Islet precursor cell (in vitro differentiated cells): ENCODE data around the gene RCSD1.
"Not testable (repeated sequence)": the region's sequence is repeated elsewhere in the genome, so short reads cannot be mapped to it uniquely, and the experiment has no call there.

Experiments used
- DNase-seq: peaks from one replicate; pipeline ENCODE4 v3.0.0-alpha.2; 2018

Gene RCSD1

GRCh38 chr1:167717351-167717750 lies 87.3 kb downstream of the RCSD1 start:
- DNase-seq = no peak

- peak; percentile 67 for DNase-seq
Observed at GRCh38 chr1:167718914-167719691, 89.1 kb downstream of the RCSD1 start.

DNA sequence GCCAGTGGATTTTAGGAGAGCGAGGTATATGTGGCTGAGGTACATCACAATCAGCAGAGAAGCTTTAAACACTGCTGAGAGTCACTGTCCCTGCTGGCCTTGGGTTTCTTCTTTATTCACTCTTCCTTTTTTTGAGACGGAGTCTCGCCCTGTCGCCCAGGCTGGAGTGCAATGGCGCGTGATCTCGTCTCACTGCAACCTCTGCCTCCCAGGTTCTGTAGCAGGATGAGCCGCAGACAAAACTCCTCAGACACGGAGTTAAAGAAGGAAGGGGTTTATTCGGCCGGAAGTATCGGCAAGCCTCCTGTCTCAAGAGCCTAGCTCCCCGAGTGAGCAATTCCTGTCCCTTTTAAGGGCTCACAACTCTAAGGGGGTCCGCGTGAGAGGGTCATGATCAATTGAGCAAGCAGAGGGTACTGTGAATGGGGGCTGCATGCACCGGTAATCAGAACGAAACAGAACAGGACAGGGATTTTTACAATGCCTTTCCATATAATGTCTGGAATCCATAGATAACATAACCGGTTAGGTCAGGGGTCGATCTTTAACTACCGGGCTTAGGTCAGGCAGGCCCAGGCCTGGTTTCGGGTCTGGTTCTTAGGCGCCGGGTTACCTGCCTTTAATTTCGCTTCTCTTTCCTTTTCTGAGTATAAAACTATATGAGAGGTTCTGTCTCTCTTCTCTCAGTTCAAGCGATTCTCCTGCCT lies 89.8 kb downstream of the RCSD1 start:
- peak; percentile 69 for DNase-seq

DNA sequence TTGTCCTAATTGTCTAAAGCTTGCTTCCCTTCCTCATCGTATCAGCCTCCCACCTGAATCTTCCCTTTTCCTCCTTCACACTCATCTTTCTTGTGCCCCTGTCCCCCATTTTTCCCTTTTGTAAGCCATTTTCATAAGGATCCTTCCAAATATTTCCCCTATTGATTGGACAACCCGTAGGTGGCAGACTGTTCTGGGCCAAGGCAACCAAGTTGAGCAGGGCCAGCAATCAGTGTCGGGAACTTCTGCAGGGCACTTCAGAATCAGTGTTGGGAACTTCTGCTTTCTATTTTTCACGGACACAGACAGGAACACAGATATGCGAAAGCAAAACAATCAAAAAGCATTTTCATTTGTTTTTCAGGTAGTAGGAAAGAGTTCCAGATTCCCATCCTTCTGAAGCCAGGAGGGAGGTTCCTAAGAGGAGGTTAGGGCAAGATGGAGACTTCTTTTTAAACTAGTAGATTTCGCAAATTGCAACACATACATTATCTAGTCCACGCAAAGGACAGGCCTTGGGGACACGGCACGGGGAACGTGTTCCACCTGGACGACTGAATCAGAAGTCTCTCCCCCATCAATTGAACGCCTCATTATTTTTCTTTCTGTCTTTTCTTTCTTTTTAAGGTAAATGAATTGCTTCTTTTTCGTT lies 91.1 kb downstream of the RCSD1 start:
- DNase-seq = peak; percentile 63

DNA sequence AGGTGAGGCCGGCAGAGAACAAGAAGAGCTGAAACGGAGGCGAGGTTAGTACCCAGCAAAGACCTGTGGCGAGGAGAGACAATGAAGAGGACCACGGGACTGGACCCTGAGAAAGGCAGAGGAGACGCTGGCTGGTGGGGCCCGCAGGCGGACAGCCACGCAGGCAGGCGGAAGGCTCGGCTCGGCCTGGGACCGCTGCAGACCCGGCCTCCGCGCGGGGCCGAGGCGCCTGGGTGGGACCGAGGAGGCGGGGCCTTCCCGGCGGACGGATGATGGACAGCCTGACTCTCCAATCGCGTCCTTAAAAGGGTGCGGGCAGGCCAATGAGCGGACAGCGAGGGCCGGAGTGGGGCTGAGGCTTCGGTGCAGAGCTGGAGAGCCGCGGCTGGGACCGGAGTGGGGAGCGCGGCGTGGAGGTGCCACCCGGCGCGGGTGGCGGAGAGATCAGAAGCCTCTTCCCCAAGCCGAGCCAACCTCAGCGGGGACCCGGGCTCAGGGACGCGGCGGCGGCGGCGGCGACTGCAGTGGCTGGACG lies 91.7 kb downstream of the RCSD1 start, which contains the start of gene MPZL1:
TSS of gene MPZL1 (plus strand) at position 366 of the 535 bp plus-strand sequence. CDS start 170 bp downstream, outside the sequence.
- DNase-seq = peak; percentile 97

DNA sequence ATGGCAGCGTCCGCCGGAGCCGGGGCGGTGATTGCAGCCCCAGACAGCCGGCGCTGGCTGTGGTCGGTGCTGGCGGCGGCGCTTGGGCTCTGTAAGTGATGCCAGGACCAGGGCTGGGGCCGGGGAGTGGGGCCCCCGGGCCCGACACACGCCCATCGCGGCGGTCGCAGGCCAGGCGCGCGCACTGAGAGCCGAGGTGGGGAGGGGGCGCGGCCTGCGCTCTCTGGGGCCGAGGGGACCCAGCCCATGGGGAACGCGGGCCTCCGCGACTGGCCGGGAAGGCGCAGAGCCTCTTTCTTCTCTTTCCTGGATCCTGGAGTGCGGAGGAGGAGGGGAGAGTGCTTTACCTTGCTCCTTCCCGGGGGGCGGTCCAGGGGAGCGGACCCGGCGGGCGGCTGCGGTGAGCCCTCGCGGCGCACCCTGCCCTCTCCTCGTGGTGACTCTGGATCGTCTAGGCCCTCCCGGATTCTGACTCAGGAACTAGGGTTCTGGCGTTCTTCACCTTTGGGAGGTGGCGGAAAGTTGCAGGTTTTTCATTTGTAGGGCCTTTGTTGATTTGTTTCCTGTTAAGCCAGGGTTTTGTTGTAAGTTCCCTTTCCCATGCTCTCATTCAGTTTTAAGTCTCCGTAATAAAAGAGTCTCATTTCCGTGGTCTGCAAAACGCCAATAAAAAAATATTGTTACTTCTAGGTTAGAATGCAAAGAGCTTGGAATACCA lies 92.3 kb downstream of the RCSD1 start:
- DNase-seq = peak; percentile 77

GRCh38 chr1:167722870-167723251 lies 92.8 kb downstream of the RCSD1 start:
- DNase-seq = no peak

DNA sequence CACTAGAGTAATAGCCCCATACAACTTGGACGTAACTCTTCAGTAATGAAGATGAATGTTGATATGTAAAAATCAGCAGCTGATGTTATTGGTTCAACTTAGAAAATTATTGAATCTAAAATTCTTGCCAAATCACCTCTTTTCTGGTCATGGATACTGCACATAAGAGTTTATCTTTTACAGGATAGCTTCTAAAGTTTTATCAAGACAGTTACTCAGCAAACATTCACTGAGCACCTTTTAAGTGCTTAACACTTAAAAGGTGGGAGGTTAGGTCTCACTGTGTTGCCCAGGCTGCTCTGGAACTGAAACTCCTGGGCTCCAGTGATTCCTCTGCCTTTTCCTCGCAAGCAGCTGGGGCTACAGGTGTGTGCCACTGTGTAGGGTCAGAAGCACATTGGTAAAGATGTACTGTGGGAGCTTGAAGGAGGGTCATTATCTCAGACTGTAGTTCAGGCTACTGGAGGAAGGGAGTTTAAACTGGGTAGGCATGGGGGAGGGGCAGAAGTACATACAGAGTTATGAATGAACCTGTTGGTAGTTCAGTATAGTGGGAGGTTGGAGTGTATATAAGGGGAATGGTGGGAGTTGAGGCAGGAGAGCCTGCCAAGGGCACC lies 93.8 kb downstream of the RCSD1 start:
- DNase-seq = no peak

DNA sequence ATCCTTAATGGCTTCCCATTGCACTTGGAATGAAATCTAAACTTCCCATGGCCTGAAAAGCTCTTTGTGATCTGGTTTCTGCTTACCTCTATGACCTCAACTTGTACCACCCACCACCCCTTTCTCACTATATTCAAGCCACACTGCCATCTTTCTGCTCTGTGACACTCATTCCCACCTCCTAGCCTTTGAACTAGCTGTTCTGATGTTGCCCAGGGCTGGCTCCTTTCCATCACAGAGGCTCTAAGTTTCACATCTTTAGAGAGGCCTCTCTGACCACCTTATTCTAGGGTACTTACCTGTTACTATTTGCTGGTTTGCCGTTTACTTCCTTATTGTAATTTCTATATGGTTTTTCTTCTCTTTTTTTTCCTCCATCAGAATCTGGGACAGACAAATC lies 96.0 kb downstream of the RCSD1 start:
- no peak for DNase-seq

DNA sequence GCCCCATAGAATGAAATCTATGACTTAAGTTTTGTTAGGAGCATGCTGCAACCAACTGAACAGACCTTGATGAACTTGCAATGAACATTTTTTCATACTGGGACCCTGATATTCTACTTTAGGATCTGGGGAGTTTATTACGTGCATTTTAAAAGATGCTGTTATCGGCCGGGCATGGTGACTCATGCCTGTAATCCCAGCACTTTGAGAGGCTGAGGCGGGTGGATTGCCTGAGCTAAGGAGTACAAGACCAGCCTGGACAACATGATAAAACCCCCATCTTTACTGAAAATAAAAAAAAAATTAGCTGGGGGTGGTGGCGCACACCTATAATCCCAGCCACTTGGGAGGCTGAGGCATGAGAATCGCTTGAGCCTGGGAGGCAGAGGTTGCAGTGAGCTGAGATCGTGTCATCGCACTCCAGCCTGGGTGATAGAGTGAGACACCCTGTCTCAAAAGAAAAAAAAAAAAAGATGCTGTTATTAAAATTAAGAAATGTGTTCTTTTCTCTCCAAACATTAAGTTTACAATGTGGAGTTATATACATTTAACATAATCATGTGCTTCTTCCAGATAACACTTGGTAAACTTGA lies 98.9 kb downstream of the RCSD1 start:
- DNase-seq = no peak

- no peak for DNase-seq
Observed at GRCh38 chr1:167734227-167734626, 104.2 kb downstream of the RCSD1 start.

DNA sequence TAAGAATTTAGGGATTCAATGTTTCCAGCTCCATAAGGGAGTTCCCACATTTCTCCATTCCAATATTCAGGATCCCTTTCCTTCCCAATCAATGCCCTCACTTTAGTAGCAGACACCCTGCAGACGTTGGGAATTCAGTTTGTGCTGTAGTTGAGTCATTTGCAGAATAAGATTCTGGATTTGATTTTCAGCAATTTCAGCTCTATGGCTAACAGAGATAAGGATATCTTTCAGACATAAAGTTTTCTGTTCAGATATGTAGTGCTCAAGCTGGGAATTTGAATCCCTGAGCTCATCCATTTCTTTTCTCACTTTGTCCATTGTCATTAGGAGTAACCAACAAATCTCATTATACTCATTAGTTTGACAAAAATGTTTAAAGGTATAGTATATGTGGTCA lies 104.8 kb downstream of the RCSD1 start:
- no peak for DNase-seq

GRCh38 chr1:167737169-167737568 lies 107.1 kb downstream of the RCSD1 start:
- DNase-seq = no peak

DNA sequence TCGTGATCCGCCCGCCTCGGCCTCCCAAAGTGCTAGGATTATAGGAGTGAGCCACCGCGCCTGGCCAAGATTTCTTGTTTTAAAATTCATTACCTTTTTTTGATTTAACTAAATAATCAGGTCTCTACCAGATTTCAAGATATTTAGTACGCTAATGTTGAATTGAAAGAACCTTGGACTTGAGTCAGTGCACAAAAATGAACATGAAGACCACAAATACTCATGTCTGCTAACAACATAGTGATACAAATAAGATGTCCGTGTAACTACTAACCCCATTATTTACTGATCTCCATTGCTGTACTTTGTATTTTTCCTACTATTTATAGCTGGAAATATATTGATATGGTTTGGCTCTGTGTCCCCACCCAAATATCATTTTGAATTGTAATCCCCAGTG lies 108.1 kb downstream of the RCSD1 start:
- DNase-seq = no peak

DNA sequence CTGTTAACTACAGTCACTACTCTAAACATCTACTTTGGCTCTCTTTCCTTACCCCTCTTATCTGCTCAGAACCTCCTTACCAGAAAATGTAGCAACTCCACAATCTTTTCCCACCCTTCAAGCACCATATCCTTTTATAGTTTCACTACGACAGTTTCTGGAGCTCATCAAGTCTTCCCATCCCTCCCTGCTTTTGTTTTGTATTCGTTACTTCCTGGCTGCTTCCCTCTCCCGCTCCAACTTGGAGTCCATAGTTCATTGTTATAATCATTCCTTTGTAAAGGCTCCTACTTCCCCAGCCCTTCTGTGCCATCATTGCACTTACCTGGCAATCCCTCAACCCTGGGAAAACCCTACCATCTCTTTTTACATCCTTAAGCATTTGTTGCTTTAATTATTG lies 109.7 kb downstream of the RCSD1 start:
- no peak for DNase-seq

- DNase-seq = peak; percentile 84
Observed at GRCh38 chr1:167741103-167741502, 111.1 kb downstream of the RCSD1 start.

DNA sequence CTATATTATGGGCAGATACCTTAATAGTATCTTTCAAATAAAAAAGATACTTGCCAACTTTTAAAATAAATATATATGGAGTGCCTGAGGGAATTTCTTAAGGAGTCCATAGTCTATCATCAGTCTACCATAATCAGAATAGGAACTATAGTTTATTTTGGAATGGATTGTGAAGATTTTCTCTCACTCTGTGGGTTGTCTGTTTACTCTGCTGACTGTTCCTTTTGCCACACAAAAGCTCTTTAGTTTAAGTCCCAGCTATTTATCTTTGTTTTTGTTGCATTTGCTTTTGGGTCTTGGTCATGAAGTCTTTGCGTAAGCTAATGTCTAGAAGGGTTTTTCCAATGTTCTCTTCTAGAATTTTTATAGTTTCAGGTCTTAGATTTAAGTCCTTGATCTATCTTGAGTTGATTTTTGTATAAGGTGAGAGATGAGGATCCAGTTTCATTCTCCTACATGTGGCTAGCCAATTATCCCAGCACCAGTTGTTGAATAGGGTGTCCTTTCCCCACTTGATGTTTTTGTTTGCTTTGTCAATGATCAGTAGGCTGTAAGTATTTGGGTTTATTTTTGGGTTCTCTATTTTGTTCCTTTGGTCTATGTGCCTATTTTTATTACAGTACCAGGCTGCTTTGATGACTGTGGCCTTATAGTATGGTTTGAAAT lies 112.5 kb downstream of the RCSD1 start:
- not testable (repeated sequence) for DNase-seq

DNA sequence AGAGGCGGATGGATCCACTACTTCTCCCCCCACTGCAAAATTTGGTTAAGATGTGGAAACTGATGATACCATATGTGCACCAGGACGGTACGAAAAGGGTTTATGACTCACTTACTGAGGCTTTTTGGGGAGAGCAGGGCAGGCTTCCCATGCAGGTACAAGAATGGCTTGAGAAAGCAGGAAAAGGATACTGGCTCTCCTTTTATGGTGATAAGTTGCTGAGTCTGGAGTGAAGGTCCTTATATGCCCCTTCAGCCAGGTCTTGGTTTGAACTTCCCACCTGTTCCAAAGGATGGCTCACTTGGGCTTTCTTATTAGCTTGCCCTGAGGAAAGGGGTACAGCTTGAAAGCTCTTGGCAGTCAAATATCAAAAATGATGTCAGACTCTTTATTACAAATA lies 114.9 kb downstream of the RCSD1 start:
- no peak for DNase-seq

DNA sequence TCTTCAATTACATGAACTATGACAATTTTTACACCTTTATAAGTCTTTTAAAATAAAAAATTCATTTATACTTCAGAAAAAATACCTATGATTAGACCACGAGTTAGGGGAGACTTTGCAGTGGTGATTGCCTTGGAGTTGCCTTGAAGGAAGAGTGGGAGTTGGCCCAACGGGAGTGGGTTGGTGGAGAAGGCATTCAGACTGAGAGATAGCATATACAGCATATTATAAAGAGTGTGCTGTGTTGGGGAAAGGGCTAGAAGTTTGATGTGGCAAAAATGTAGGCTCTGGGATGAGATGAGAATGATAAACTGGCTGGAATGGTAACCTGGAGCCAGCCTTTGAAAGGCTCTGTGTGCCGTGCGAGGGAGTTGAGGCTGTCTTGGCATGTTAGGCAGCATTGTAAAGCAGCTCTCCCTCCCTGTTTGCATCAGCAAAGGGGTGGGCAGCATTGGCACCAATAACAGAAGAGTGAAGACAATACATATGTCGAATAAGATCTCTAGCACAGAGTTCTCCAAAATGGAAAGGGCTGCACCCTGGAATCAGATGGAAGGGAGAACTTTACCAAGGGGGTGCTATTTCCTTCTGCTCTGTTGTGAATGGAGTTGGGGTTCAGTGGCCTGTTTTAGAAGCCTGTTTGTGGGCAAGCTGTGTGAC lies 116.1 kb downstream of the RCSD1 start:
- DNase-seq = no peak

DNA sequence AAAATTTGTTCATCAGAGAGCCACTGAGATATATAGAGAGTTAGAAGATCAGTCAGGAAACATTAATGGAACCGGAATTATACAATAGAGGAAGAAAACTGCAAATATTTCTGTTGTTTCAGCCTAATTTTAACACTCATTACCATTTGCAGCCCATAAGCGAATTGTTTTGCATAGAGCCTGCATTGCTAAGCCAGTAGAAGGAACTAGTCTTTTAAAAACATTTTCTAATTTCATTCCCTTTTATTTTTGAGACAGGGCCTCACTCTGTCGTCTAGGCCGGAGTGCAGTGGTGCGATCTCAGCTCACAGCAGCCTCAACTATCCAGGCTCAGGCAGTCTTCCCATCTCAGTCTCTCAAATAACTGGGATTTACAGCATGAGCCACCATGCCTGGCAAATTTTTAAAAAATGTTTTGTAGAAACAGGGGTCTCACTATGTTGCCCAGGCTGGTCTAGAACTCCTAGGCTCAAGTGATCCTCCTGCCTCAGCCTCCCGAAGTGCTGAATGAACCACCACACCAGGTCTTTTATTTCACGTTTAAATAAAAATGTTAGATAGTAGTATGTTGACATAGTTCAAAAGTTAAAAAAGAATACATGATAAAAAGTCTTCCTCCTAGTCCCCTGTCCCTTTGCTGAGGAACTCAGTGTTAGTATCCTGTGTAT lies 117.1 kb downstream of the RCSD1 start:
- no peak for DNase-seq
